Ascending aorta (tissue), 2 donors: ENCODE data around the gene CATSPERB. TPM values are rescaled to one million over a fixed set of nuclear protein-coding genes. Genes with fewer than 3 reads are reported as not detected.
A peak's percentile ranks its signal among the peaks of the same experiment; 100 is the strongest.

Experiments used
- DNase-seq, 2 donors: peaks; one replicate each; pipeline ENCODE4 v3.0.0-alpha.2; 2019; ENCODE audit warnings: low spot score in 2 of 2
- H3K27ac ChIP-seq, 2 donors: fragments of 200-600 bp; sonication (generic); one replicate each; pipeline ENCODE4 v1.5.1; 2016 to 2017; ENCODE audit warnings: mild to moderate bottlenecking in 1 of 2
- H3K27me3 ChIP-seq: fragments of 200-600 bp; sonication (generic); one replicate; pipeline ENCODE4 v1.5.1; 2017
- H3K36me3 ChIP-seq, 2 donors: fragments of 200-600 bp; sonication (generic); one replicate each; pipeline ENCODE4 v1.5.1; 2016
- H3K4me1 ChIP-seq, 2 donors: fragments of 200-600 bp; sonication (generic); one replicate each; pipeline ENCODE4 v1.5.1; 2016 to 2017; ENCODE audit warnings: mild to moderate bottlenecking in 1 of 2
- H3K4me3 ChIP-seq, 2 donors: fragments of 200-600 bp; sonication (generic); one replicate each; pipeline ENCODE4 v1.5.1; 2016 to 2017; ENCODE audit warnings: mild to moderate bottlenecking in 1 of 2
- H3K9me3 ChIP-seq, 2 donors: fragments of 200-600 bp; sonication (generic); one replicate each; pipeline ENCODE4 v1.5.1; 2016
- CTCF ChIP-seq, 3 experiments: fragments of 200-600 bp in 2 of 3; fragments of 450-650 bp in 1 of 3; sonication (generic) in 2 of 3; IDR thresholded peaks; one replicate each; pipeline ENCODE4 v1.5.1; 2016 to 2019; ENCODE audit warnings: antibody characterized with exemption in 3 of 3, mild to moderate bottlenecking in 1 of 3, moderate library complexity in 1 of 3
- intact Hi-C: fragments of 100-400 bp; cut with DNase I; formaldehyde crosslinking; loops from one replicate; pipeline ENCODE4 v1.15.1; 2023
- total RNA-seq: library from RNA; depleted of rRNA; stranded (reverse); fragments of >200 nt; gene quantifications from one replicate; pipeline ENCODE4 v1.1.0, GENCODE V29; 2016

CATSPERB gene
- total RNA-seq, 1 donor from 2014 or later: 4.3 TPM

DNA sequence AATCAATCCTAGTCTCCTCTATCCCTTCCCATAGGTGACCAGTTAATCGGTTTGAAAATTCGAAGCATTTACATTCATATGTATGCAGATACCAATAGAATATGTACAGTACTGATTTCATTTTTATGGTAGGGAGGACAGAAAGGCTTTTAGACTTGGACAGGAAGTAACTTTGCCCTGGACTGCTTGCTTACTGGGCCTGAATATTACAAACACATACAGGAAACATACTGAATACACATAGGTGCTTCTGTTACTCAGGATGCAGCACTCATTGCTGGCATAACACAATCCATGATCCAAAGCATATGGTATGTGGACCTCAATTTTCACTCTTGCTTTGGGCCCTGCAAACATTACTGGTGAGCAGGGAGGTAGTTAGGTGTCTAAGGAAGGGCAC is 71.1 kb downstream of the CATSPERB start:
- no peak for TF ChIP-seq CTCF (IDR thresholded peaks at IDR 0.05)
- DNase-seq: no peak
- intact Hi-C loops: no loop called here
- Histone ChIP-seq H3K4me3 (no peak overlapping the region), H3K27ac (no peak overlapping the region), H3K4me1 (no peaks in the 10 kb centered on the region), H3K9me3 (no peaks in the 10 kb centered on the region), H3K27me3 (no peaks in the 10 kb centered on the region), H3K36me3 (peaks cover 0 to 3% of the 10 kb centered on the region in 2 donors)

DNA sequence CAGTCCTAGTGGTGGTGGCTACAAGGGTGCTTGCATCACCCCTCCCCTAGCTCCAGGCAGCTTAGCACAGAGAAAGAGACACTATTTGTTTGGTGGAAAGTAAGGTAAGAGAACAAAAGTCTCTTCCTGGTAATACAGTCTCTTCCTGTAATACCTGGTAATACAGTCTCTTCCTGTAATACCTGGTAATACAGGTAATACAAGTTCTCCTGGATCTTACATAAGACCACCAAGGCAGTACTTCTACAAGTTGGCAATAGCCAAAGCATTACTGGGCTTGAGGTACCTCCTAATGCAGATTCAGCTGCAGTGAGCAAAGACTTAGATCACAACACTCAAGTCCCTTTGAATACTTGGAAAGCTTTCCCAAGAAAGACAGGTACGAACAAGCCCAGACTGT is 77.0 kb downstream of the CATSPERB start:
- no peak overlapping the region for H3K27ac ChIP-seq
- intact Hi-C loops: loop anchor here (5.0 kb wide), 1 partner anchor 342 kb away; no protein-coding TSS in a partner anchor
- no peak for TF ChIP-seq CTCF (IDR thresholded peaks at IDR 0.05)
- H3K9me3 ChIP-seq: no peaks in the 10 kb centered on the region
- H3K27me3 ChIP-seq: no peaks in the 10 kb centered on the region
- H3K36me3 ChIP-seq: peaks cover 0 to 3% of the 10 kb centered on the region in 2 donors
- H3K4me3 ChIP-seq: no peak overlapping the region
- no peaks in the 10 kb centered on the region for H3K4me1 ChIP-seq
- DNase-seq: no peak

DNA sequence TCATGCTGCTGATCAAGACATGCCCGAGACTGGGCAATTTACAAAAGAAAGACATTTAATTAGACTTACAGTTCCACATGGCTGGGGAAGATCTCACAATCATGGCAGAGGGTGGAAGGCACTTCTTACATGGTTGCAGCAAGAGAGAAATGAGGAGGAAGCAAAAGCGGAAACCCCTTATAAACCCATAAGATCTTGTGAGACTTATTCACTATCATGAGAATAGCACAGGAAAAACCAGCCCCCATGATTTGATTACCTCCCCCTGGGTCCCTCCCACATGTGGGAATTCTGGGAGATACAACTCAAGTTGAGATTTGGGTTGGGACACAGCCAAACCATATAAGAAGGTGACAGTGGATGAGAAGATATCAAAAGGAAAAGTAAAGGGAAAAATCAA is 78.4 kb downstream of the CATSPERB start:
- no peak for DNase-seq
- H3K36me3 ChIP-seq: peaks cover 0 to 3% of the 10 kb centered on the region in 2 donors
- no peaks in the 10 kb centered on the region for H3K4me1 ChIP-seq
- TF ChIP-seq CTCF (IDR thresholded peaks at IDR 0.05): no peak
- H3K27me3 ChIP-seq: no peaks in the 10 kb centered on the region
- H3K9me3 ChIP-seq: no peaks in the 10 kb centered on the region
- no peak overlapping the region for H3K4me3 ChIP-seq
- no peak overlapping the region for H3K27ac ChIP-seq
- intact Hi-C loops: loop anchor here (5.0 kb wide), 1 partner anchor 344 kb away; no protein-coding TSS in a partner anchor

DNA sequence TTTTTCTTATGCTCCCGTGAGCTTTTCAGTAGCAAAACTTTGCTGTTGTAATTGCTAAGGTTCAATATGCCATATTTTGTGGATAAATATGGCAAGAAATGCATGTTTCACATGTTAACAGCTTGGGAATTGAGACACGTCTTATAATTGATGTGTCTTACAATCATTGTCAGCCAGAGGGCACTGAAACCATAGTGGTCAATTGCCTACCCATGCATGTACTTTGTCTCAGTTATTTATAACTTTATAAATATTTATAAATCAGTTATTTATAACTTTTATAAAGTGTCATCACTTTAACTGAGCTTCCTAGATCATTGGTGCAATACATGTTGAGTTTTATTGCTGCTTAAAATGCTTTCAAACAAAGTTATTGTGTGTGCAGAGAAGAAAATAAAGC is 82.0 kb downstream of the CATSPERB start:
- Histone ChIP-seq H3K27ac (no peak overlapping the region), H3K36me3 (no peaks in the 10 kb centered on the region), H3K9me3 (no peaks in the 10 kb centered on the region), H3K4me1 (no peaks in the 10 kb centered on the region), H3K27me3 (no peaks in the 10 kb centered on the region), H3K4me3 (no peak overlapping the region)
- DNase-seq: no peak
- intact Hi-C loops: loop anchor here (5.0 kb wide), 1 partner anchor 347 kb away; no protein-coding TSS in a partner anchor
- peak; percentile 17 to 70 (median 51) for TF ChIP-seq CTCF (IDR thresholded peaks at IDR 0.05)

GRCh38 chr14:91647856-91648255 is 84.0 kb downstream of the CATSPERB start:
- no peak overlapping the region for H3K27ac ChIP-seq
- H3K9me3 ChIP-seq: no peaks in the 10 kb centered on the region
- H3K4me3 ChIP-seq: no peak overlapping the region
- DNase-seq: no peak
- no peak for TF ChIP-seq CTCF (IDR thresholded peaks at IDR 0.05)
- no peaks in the 10 kb centered on the region for H3K36me3 ChIP-seq
- H3K4me1 ChIP-seq: no peaks in the 10 kb centered on the region
- no peaks in the 10 kb centered on the region for H3K27me3 ChIP-seq
- intact Hi-C loops: no loop called here

DNA sequence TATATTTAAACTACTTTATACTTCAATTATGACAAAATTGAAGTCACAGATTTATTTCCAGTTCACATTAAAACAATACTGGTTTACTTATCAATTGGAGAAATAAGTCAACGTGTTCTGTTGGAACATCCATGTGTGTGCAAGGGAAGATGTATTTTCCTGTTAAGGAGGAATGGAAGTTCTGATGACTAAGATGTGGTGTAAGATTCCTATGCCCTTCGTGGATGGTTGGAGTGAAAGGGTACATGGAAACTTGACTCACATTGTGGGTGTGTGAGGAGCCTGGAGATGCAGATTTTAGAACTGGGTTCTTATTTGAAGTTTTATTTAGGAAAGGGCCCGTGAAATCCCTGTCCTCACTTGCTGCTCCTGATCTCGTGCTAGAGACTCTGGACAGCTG is 95.3 kb downstream of the CATSPERB start:
- Histone ChIP-seq H3K27me3 (no peaks in the 10 kb centered on the region), H3K4me3 (no peak overlapping the region), H3K4me1 (no peaks in the 10 kb centered on the region), H3K27ac (no peak overlapping the region), H3K36me3 (no peaks in the 10 kb centered on the region), H3K9me3 (no peaks in the 10 kb centered on the region)
- no peak for TF ChIP-seq CTCF (IDR thresholded peaks at IDR 0.05)
- intact Hi-C loops: no loop called here
- DNase-seq: no peak
